GM12865 (cell line): ENCODE data around the gene STXBP5.

Experiments
- DNase-seq: peaks from one replicate; pipeline ENCODE4 v3.0.0; 2010; ENCODE audit warnings: low read depth
- H3K4me3 ChIP-seq: 2 replicates; pipeline ENCODE4 v1.5.1; 2011; ENCODE audit warnings: mild to moderate bottlenecking, low read depth, low read length, control low read depth
- TF ChIP-seq, protein P1 (sequence below): IDR thresholded peaks from 2 replicates; pipeline ENCODE4 v1.5.1; 2011; ENCODE audit warnings: low read length, control low read depth, low read depth, inconsistent platforms; ENCODE audit not compliant: insufficient read depth; ENCODE audit errors: missing control alignments

The STXBP5 gene

DNA sequence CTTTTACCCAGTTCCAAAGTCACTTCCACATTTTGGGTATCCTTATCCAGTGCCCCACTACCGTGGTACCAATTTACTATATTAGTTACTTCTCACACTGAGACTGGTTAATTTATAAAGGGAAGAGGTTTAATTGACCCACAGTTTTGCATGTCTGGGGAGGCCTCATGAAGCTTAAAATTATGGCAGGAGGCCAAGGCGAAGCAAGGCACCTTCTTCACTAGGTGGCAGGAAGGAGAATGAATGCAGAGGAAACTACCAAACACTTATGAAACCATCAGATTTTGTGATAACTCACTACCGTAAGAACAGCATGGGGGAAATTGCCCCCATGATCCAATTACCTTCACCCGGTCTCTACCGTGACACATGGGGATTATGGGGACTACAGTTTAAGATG lies 197.6 kb downstream of the STXBP5 start:
- DNase-seq, result no peak
- no peak overlapping the region for H3K4me3 ChIP-seq
- TF ChIP-seq, protein P1, sequence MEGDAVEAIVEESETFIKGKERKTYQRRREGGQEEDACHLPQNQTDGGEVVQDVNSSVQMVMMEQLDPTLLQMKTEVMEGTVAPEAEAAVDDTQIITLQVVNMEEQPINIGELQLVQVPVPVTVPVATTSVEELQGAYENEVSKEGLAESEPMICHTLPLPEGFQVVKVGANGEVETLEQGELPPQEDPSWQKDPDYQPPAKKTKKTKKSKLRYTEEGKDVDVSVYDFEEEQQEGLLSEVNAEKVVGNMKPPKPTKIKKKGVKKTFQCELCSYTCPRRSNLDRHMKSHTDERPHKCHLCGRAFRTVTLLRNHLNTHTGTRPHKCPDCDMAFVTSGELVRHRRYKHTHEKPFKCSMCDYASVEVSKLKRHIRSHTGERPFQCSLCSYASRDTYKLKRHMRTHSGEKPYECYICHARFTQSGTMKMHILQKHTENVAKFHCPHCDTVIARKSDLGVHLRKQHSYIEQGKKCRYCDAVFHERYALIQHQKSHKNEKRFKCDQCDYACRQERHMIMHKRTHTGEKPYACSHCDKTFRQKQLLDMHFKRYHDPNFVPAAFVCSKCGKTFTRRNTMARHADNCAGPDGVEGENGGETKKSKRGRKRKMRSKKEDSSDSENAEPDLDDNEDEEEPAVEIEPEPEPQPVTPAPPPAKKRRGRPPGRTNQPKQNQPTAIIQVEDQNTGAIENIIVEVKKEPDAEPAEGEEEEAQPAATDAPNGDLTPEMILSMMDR, result no peak

DNA sequence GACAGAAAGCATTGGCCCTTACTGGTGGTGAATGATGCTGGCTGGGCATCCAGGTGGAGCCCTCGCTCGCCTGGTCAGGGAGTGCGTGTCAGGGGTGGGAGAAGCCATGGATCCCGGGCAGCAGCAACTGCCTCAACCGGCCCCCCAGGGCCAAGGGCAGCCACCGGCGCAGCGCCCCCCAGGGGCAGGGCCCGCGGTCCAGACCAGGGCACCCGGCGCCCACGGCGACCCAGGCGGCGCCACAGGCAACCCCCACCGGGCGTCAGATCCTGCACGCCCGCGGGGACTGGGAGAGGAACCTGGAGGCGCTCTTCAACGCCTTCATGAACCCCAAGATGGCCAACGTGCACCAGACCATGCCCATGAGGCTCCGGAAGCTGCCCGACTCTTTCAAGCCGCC lies 202.6 kb downstream of the STXBP5 start:
- no peak for DNase-seq
- H3K4me3 ChIP-seq, result no peak overlapping the region
- TF ChIP-seq, protein P1, result no peak

DNA sequence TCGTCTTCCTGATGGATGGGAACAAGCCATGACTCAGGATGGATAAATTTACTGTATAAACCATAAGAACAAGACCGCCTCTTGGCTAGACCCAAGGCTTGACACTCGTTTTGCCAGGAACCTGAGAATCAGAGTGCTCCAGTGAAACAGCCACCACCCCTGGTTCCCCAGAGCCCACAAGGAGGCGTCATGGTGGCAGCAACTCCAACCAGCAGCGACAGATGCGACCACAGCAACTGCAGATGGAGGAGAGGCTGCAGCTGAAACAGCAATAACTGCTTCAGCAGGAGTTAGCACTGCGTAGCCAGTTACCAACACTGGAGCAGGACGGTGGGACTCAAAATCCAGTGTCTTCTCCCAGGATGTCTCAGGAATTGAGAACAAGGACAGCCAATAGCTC lies 203.4 kb downstream of the STXBP5 start:
- no peak for DNase-seq
- TF ChIP-seq, protein P1, result no peak
- H3K4me3 ChIP-seq, result no peak overlapping the region

DNA sequence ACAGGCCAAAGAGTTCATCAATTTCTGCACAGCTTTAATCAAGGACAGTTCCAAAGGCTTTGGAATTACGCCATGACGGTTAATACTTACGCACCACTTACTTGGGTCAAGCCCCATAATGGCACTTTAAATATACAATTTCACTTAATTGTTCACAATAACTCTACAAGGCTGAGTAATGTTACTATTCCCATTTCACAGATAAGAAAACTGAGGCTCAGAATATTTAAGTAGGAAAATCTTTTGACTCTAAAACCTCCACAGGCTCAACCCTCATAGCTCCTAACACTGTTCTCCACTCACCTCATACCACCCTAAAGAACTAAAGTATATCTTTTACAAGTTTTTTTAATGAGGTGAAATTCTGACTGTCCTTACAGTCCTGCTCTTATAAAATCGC lies 212.4 kb downstream of the STXBP5 start:
- TF ChIP-seq, protein P1, result no peak
- H3K4me3 ChIP-seq, result no peak overlapping the region
- no peak for DNase-seq

DNA sequence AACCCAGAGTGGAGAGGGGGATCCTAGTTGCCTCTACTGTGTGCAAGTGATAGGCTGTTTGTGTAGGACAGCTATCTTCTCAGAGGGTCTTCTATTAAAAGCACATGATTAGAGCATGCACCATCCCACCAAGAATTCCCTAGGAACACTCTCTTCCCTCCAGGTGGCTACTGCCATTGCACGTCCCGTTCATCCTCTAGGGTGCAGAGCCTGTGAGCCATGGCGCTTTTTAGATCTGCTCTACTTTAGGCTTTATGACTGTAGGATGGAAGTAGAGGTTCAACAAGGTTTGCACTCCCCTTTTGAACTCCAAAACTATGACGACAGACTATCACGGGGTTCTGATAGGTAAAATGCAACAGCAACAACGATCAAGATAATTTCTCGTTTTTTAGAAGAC lies 213.7 kb downstream of the STXBP5 start:
- H3K4me3 ChIP-seq, result no peak overlapping the region
- TF ChIP-seq, protein P1, result no peak
- no peak for DNase-seq

DNA sequence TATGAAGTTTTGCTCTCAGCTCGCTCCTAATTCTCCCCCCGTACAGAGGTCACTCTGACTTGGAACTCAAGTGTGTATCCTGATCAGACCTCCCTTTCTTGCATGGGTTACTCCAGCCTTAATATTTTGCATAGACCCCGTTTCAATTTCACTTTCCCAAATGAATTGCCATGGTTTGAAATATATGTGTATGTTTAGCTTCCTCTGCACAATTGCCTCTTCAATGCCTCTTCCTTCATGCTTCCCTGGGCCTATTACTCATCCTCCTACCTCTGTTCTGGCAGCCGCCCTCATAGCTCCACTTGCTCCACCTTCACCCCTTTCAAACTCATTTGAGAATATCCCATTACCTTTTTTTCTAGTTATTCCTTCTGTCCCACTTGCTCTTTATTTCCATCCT lies 214.3 kb downstream of the STXBP5 start:
- no peak for DNase-seq
- H3K4me3 ChIP-seq, result no peak overlapping the region
- TF ChIP-seq, protein P1, result no peak

DNA sequence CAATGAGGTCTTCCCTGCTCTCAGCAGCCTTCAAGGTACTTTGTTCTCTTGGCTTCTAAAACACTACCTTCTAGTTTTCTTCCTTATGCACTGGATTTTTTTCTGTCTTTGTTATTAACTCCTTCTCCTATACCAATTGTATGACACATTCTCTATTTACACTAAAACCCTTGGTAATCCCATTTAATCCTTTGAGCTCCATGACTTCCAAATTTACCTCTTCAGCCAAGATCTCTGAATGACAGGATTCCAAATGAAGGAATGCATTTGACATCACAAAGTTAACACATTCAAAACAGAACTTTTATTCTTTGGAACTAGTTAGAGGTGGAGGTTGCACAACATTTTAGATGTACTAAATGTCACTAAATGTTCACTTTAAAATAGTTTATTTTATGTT lies 217.7 kb downstream of the STXBP5 start:
- H3K4me3 ChIP-seq, result no peak overlapping the region
- DNase-seq, result no peak
- TF ChIP-seq, protein P1, result no peak
